ENCODE results near the gene NDE1. TPM values are rescaled to one million over a fixed set of nuclear protein-coding genes. Genes with fewer than 3 reads are reported as not detected.

NDE1 gene
- total and polyA plus RNA-seq, 2 of the 4 experiments (the other 2 are of a cell fraction): 22.7 to 29.2 TPM

DNA sequence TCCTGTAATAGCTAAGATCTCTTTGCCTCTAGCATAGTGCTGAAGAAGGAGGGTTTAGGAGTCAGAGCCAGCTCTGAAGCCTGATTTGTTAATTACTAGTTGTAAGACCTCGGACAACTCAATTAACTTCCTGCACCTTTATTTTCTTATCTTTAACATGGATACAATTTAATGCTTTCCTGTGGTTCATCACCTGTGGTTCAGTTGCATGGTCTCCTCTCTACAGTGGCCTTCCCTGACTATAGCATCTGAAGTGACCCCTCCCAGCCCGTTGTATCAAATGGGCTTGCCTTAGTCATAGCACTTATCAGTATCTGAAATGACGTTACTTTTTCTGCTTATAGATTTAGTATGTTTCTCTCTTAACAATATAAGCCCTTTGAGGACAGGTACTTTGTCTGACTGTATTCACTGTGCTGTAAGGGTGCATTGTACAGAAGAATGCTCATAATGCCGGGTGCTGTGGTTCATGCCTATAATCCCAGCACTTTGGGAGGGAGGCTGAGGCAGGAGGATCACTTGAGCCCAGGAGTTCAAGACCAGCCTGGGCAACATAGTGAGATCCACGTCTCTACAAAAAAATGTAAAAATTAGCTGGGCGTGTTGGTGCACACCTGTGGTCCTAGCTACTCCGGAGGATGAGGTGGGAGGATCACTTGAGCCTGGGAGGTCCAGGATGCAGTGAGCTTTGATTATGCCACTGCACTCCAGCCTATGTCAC is 2.6 kb upstream of the NDE1 start:
- Histone ChIP-seq H2BK120ac (ENCODE audit: low read depth, low read length) (peak overlapping the region; percentile 29), H3K56ac (ENCODE audit: extremely low read depth, insufficient read depth, low read length) (no peak overlapping the region), H3K36me3 (ENCODE audit: control insufficient read depth, insufficient read depth, low read length) (no peaks in the 10 kb centered on the region), H3K27me3 (ENCODE audit: control insufficient read depth, insufficient read depth, low read length) (no peaks in the 10 kb centered on the region), H4K5ac (ENCODE audit: low read depth, low read length) (no peak overlapping the region), H4K8ac (ENCODE audit: low read depth in 2 of 2, low read length in 2 of 2) (no peak overlapping the region; a peak in 1 of 4 replicates), H4K91ac (ENCODE audit: insufficient read depth, low read depth, low read length) (no peak overlapping the region), H3K4me1 (ENCODE audit: control insufficient read depth, insufficient read depth, low read length) (peaks cover 2% of the 10 kb centered on the region; the same call in 1 of the 2 replicates), H3K4ac (ENCODE audit: low read depth, low read length) (no peak overlapping the region), H2AK9ac (replicated peaks; ENCODE audit: low read depth, low read length, poor library complexity) (no peak overlapping the region), H2AFZ (replicated peaks; ENCODE audit: low read length, poor library complexity) (no peak overlapping the region), H3K4me2 (ENCODE audit: low read depth, low read length) (no peak overlapping the region), H3K9me1 (ENCODE audit: insufficient read depth, low read length) (peaks cover 4% of the 10 kb centered on the region; the same call in 1 of the 2 replicates), H3K27ac (ENCODE audit: insufficient read depth, low read length) (no peak overlapping the region), H2BK15ac (ENCODE audit: low read depth, low read length) (no peak overlapping the region), H3K79me1 (ENCODE audit: low read depth in 1 of 2, low read length in 2 of 2) (peaks cover 13 to 31% of the 10 kb centered on the region in 2 experiments), H3K9ac (ENCODE audit: low read depth, low read length) (no peak overlapping the region), H3K4me3 (ENCODE audit: insufficient read depth, low read depth, low read length) (no peak overlapping the region), H3K23ac (ENCODE audit: low read depth, low read length) (no peak overlapping the region), H3K18ac (ENCODE audit: low read depth, low read length) (no peak overlapping the region), H3K14ac (replicated peaks; ENCODE audit: low read depth, low read length) (no peak overlapping the region; the same call in 1 of the 2 replicates), H2BK5ac (ENCODE audit: low read depth, low read length, poor library complexity, severe bottlenecking) (no peak overlapping the region), H3K9me3 (ENCODE audit: control insufficient read depth, insufficient read depth, low read length) (no peaks in the 10 kb centered on the region), H2BK20ac (ENCODE audit: low read depth, low read length) (0 out of 2 replicates have a peak overlapping the region, but pooled peaks have one; percentile 32), H2AK5ac (ENCODE audit: low read depth, low read length) (peak overlapping the region; percentile 57; the same call in 1 of the 2 replicates), H4K20me1 (ENCODE audit: insufficient read depth, low read length) (peaks cover 4% of the 10 kb centered on the region; the same call in 1 of the 2 replicates)
- in situ Hi-C loops (cut with MboI; ENCODE audit: low sequenced_read_pairs) (no loop called here), intact Hi-C loops (cut with micrococcal nuclease) (loop anchor here (5.0 kb wide), 1 partner anchor 550 kb away; no protein-coding TSS in a partner anchor), dilution Hi-C loops (cut with HindIII; ENCODE audit: low sequenced_read_pairs, unreplicated experiment) (no loop called here)
- WGBS, 2 experiments (ENCODE audit: extremely low coverage in 2 of 2, insufficient read length in 1 of 2): no CpG with 5 or more reads among the region's 7 CpGs
- no peak for TF ChIP-seq POLR2A (IDR thresholded peaks at IDR 0.05; ENCODE audit: low read depth, low read length)
- no peak for TF ChIP-seq MAFK (IDR thresholded peaks at IDR 0.05; ENCODE audit: low read depth, low read length)
- ChIA-PET CTCF (no interaction called here), POLR2A (ENCODE audit: unreplicated experiment) (no interaction called here)
- BruUV-seq (replicated peaks): no TSS peak
- DNase-seq (no peak), ATAC-seq (ENCODE audit: low read depth) (no peak)

All from IMR-90 (cell line).